Esophagus mucosa (tissue), 1 donor: Measurements from ENCODE around the gene DISP3. TPM values are rescaled to one million over a fixed set of nuclear protein-coding genes. Genes with fewer than 3 reads are reported as not detected.

Source experiments
- ATAC-seq: fragments of 200-7000 bp; cut with Tn5 transposase; one replicate; pipeline ENCODE4 v1.9.1; 2020
- total RNA-seq: library from RNA; stranded (reverse); gene quantifications from one replicate; pipeline ENCODE4 v1.2.4, GENCODE V29; 2023
- donor health status: DM: yes; HTN: yes; CAD: no.

DISP3 gene
- total RNA-seq, 1 donor from 2014 or later, result not detected

- ATAC-seq, result no peak
These were observed 7.5 kb downstream of the DISP3 start for GRCh38 chr1:11486231-11487009.

GRCh38 chr1:11487196-11487751 lies 8.3 kb downstream of the DISP3 start:
- ATAC-seq, result no peak

GRCh38 chr1:11488201-11488770 lies 9.3 kb downstream of the DISP3 start:
- ATAC-seq, result no peak

- no peak for ATAC-seq
These were observed 10.1 kb downstream of the DISP3 start for GRCh38 chr1:11488966-11489625.

GRCh38 chr1:11492235-11492634 lies 13.3 kb downstream of the DISP3 start:
- ATAC-seq, result no peak

- ATAC-seq, result no peak
These were observed 15.2 kb downstream of the DISP3 start for GRCh38 chr1:11493972-11494655.

- no peak for ATAC-seq
These were observed 15.8 kb downstream of the DISP3 start for GRCh38 chr1:11494771-11495170.

- ATAC-seq, result no peak
These were observed 16.6 kb downstream of the DISP3 start for GRCh38 chr1:11495579-11495978.

- no peak for ATAC-seq
These were observed 17.7 kb downstream of the DISP3 start for GRCh38 chr1:11496551-11497080.

- ATAC-seq, result no peak
These were observed 20.1 kb downstream of the DISP3 start for GRCh38 chr1:11498956-11499594.

- ATAC-seq, result no peak
These were observed 20.8 kb downstream of the DISP3 start for GRCh38 chr1:11499601-11500331.

- no peak for ATAC-seq
These were observed 21.9 kb downstream of the DISP3 start for GRCh38 chr1:11500881-11501280.

- no peak for ATAC-seq
These were observed 22.5 kb downstream of the DISP3 start for GRCh38 chr1:11501491-11501897.

GRCh38 chr1:11501906-11502485 lies 23.0 kb downstream of the DISP3 start:
- no peak for ATAC-seq

- no peak for ATAC-seq
These were observed 23.6 kb downstream of the DISP3 start for GRCh38 chr1:11502516-11502915.

GRCh38 chr1:11504599-11504998 lies 25.6 kb downstream of the DISP3 start:
- ATAC-seq, result no peak

- no peak for ATAC-seq
These were observed 26.9 kb downstream of the DISP3 start for GRCh38 chr1:11505591-11506538.

- ATAC-seq, result no peak
These were observed 28.4 kb downstream of the DISP3 start for GRCh38 chr1:11507309-11507708.

GRCh38 chr1:11513681-11514080 lies 34.7 kb downstream of the DISP3 start:
- ATAC-seq, result no peak

GRCh38 chr1:11514366-11514765 lies 35.4 kb downstream of the DISP3 start:
- ATAC-seq, result no peak
